ENCODE results near the gene TRIM61. TPM values are rescaled to one million over a fixed set of nuclear protein-coding genes. Genes with fewer than 3 reads are reported as not detected.
"Not testable (repeated sequence)": the region's sequence is repeated elsewhere in the genome, so short reads cannot be mapped to it uniquely, and the experiment has no call there.

The TRIM61 gene
- total RNA-seq (2021): 2.8 to 3.0 TPM (median 2.8 TPM) in 3 replicates
- percentile 66 among the genes with signal in this experiment for Bru-seq, nascent RNA
- long read RNA-seq, experiment 1, partial matches to known transcripts: 21 of 27 reads
- long read RNA-seq, experiment 1, other reads (novel, unspliced or antisense): 6 of 27 reads
- long read RNA-seq, experiment 2, partial matches to known transcripts: 3 of 4 reads
- long read RNA-seq, experiment 2, other reads (novel, unspliced or antisense): 1 of 4 reads
- long read RNA-seq, experiment 3, partial matches to known transcripts: 12 of 22 reads
- long read RNA-seq, experiment 3, other reads (novel, unspliced or antisense): 10 of 22 reads

DNA sequence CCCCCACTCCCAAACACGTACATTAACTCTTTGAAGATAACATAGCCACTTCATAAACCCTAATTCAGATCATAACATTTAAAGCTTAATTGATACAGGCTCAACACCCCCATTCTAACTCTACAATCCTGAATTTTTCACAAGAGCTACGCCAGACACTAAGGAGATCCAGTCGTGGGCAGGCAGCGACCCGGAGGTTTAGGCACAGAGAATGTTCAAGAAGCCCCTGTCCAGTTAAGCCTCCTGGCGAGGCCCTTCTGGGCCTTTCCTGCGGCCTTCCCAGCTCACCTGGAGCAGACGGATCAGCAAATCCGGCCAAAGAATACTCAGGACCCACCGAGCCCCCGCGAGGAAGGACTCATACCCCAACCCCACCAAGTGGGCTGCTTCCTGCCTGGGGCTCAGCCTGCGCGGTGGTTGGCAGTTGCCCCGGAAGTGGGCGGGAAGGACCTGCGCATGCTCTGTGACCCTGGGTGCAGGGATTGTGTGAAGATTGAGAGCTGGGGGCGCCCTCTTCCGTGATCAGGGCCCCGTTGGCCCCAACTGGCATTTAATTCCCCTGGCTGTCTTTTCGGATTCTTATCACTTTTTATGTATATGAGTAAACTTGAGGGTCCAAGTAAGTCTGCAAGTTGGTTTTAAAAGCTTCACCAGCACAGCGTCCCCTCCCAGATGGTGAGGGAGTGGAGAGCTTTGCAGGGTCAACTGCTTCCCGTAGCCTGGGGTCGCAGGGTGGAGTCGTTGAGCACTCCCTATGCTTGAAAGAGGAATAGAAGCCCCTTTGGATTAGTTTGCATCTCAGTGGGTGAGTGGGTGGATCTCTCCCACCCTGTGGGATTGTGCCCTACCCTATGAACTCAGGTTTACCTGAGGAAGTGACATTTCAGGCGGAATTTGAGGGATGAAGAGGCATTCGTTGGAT is at the start of gene TRIM61:
TSS of gene TRIM61 (minus strand) at position 415 of the 922 bp plus-strand sequence. CDS start 7,655 bp downstream, outside the sequence.
- DNase-seq (ENCODE audit: low spot score): peak; percentile 80
- peaks cover 17% of the 10 kb centered on the region for H3K4me1 Mint-ChIP-seq
- H3K27ac Mint-ChIP-seq: peak within 1 kb of the TSS; percentile 32
- no peaks in the 10 kb centered on the region; the same call in 1 of the 2 replicates for H3K27me3 Mint-ChIP-seq (ENCODE audit: low read depth)
- CTCF ChIA-PET: interaction anchor here (0.5 to 1.8 kb wide), 8 partner anchors 8 to 350 kb away, joined by 3 to 14 read pairs (median 4); partner anchors contain the start of genes MSMO1 and TMEM192
- peak within 1 kb of the TSS; percentile 91 for H3K4me3 Mint-ChIP-seq
- peaks cover 13% of the 10 kb centered on the region; the same call in 1 of the 2 replicates for H3K36me3 Mint-ChIP-seq
- TF ChIP-seq ZNF138 (CRISPR knock-in tag; conservative IDR thresholded peaks at IDR 0.05): no peak
- no peak for TF ChIP-seq ZNF121 (CRISPR knock-in tag; IDR thresholded peaks at IDR 0.05)
- no peak for TF ChIP-seq ARID4B (CRISPR knock-in tag; IDR thresholded peaks at IDR 0.05; ENCODE audit: borderline replicate concordance)
- TF ChIP-seq, protein P1, sequence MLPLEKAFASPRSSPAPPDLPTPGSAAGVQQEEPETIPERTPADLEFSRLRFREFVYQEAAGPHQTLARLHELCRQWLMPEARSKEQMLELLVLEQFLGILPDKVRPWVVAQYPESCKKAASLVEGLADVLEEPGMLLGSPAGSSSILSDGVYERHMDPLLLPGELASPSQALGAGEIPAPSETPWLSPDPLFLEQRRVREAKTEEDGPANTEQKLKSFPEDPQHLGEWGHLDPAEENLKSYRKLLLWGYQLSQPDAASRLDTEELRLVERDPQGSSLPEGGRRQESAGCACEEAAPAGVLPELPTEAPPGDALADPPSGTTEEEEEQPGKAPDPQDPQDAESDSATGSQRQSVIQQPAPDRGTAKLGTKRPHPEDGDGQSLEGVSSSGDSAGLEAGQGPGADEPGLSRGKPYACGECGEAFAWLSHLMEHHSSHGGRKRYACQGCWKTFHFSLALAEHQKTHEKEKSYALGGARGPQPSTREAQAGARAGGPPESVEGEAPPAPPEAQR (CRISPR knock-in tag; IDR thresholded peaks at IDR 0.05): no peak
- no peak for TF ChIP-seq SMAD4 (CRISPR knock-in tag; IDR thresholded peaks at IDR 0.05)
- H3K9me3 Mint-ChIP-seq: peaks cover 4% of the 10 kb centered on the region; the same call in 1 of the 2 replicates
- POLR2A ChIA-PET: interaction anchor here (0.7 to 0.8 kb wide), 2 partner anchors 202 to 231 kb away, joined by 3 to 6 read pairs; no protein-coding TSS in a partner anchor
- ATAC-seq: peak; percentile 96

DNA sequence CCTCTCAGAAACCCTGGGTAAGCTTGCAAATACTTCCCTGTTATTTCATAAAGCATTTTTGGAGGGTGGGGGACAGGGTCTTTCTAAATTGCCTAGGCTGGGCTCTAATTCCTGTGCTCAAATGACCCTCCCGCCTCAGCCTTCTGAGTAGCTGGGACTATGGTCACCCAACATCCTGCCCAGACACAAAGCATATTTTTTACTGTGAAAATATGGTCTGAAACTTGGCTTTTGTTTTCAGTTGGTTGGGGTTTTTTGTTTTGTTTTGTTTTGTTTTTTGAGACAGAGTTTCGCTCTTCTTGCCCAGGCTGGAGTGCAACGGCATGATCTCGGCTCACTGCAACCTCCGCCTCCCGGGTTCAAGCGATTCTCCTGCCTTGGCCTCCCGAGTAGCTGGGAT is 48.3 kb upstream of the TRIM61 start:
- POLR2A ChIA-PET; H3K27me3 Mint-ChIP-seq (ENCODE audit: low read depth); H3K4me1 Mint-ChIP-seq; ATAC-seq; H3K36me3 Mint-ChIP-seq; H3K4me3 Mint-ChIP-seq; H3K27ac Mint-ChIP-seq; DNase-seq (ENCODE audit: low spot score); H3K9me3 Mint-ChIP-seq; CTCF ChIA-PET: not testable (repeated sequence)

DNA sequence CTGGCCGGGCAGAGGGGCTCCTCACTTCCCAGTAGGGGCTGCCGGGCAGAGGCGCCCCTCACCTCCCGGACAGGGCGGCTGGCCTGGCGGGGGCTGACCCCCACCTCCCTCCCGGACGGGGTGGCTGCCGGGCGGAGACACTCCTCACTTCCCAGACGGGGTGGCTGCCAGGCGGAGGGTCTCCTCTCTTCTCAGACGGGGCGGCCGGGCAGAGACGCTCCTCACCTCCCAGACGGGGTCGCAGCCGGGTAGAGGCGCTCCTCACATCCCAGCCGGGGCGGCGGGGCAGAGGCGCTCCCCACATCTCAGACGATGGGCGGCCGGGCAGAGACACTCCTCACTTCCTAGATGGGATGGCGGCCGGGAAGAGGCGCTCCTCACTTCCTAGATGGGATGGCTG is 42.5 kb upstream of the TRIM61 start:
- H3K4me1 Mint-ChIP-seq; DNase-seq (ENCODE audit: low spot score); POLR2A ChIA-PET; CTCF ChIA-PET; H3K4me3 Mint-ChIP-seq; H3K27ac Mint-ChIP-seq; H3K9me3 Mint-ChIP-seq; ATAC-seq; H3K36me3 Mint-ChIP-seq; H3K27me3 Mint-ChIP-seq (ENCODE audit: low read depth): not testable (repeated sequence)

- DNase-seq (ENCODE audit: low spot score) (peak; percentile 67), ATAC-seq (peak; percentile 100)
- Mint-ChIP-seq H3K9me3 (peaks cover 5% of the 10 kb centered on the region; the same call in 1 of the 2 replicates), H3K4me3 (no peak overlapping the region), H3K27me3 (ENCODE audit: low read depth) (no peaks in the 10 kb centered on the region; the same call in 1 of the 2 replicates), H3K27ac (no peak overlapping the region), H3K36me3 (0 out of 2 replicates have a peak, but pooled peaks cover 5% of the 10 kb centered on the region), H3K4me1 (no peaks in the 10 kb centered on the region)
- CTCF ChIA-PET: interaction anchor here (0.5 to 1.5 kb wide), 16 partner anchors 10 to 241 kb away, joined by 3 to 15 read pairs (median 3); partner anchors contain the start of genes TMEM192, TRIM61 and TRIM75
- POLR2A ChIA-PET: no interaction called here
- TF ChIP-seq RELA (CRISPR knock-in tag; IDR thresholded peaks at IDR 0.05; ENCODE audit: borderline replicate concordance) (no peak), CTCF (IDR thresholded peaks at IDR 0.05) (peak; percentile 26; the same call in 1 of the 2 replicates), ATF2 (CRISPR knock-in tag; IDR thresholded peaks at IDR 0.05; ENCODE audit: borderline replicate concordance, low read depth) (no peak), ZNF232 (CRISPR knock-in tag; IDR thresholded peaks at IDR 0.05) (no peak), USF1 (CRISPR knock-in tag; IDR thresholded peaks at IDR 0.05) (peak; percentile 75), SP1 (CRISPR knock-in tag; conservative IDR thresholded peaks at IDR 0.05) (no peak), ZNF263 (CRISPR knock-in tag; IDR thresholded peaks at IDR 0.05; ENCODE audit: low read depth) (no peak), HMGXB4 (CRISPR knock-in tag; IDR thresholded peaks at IDR 0.05) (no peak)
Observed at GRCh38 chr4:165016971-165017370, 39.5 kb upstream of the TRIM61 start.
